Measurements from ENCODE around the gene FITM2.

The FITM2 gene

GRCh38 chr20:44356353-44356723 is 45.3 kb upstream of the FITM2 start:
- Histone ChIP-seq H3K4me1 (no peaks in the 10 kb centered on the region), H3K27ac (no peak overlapping the region), H3K27me3 (peaks cover 0 to 45% of the 10 kb centered on the region in 2 donors), H3K9me3 (no peaks in the 10 kb centered on the region), H3K4me3 (no peak overlapping the region), H3K36me3 (no peaks in the 10 kb centered on the region)
- intact Hi-C loops (cut with DNase I; ENCODE audit: low total_unique reads): no loop called here
- no peak for TF ChIP-seq CTCF (IDR thresholded peaks at IDR 0.05)
- no peak for DNase-seq

DNA sequence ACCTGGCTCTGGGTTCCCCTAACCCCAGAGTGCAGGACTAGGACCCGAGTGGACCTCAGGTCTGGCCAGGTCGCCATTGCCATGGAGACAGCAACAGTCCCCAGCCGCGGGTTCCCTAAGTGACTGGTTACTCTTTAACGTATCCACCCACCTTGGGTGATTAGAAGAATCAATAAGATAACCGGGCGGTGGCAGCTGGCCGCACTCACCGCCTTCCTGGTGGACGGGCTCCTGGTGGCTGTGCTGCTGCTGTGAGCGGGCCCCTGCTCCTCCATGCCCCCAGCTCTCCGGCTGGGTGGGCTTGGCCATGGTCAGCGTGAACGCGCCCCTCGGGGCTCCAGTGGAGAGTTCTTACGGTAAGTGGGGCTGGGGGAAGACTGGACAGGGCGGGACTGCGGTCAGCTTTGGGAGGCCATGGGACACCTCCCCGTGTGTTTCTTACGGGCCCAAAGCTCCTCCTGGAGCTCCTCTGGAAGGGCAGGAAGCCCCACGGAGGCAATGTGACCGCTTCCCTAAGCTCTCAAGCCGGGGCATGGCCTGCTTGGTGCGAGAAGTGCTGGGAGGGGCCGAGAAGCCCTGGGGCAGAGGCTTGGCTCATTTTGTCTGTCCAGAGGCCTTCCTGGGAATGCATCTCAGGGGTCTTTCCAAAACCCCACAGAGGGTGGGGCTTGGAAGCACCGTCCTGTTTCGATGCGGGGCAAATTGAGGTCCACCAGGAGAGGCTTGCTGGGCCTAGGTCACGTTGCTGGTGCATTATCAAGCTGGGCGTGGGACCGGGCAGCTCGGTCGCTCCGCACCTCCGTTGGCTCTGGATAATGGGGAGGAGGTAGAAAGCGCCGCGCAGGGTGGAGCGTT is 44.7 kb upstream of the FITM2 start, which contains the start of gene HNF4A:
Gene HNF4A (plus strand): TSS at position 202 of the 855 bp plus-strand sequence. CDS start 106 bp downstream, at position 308.
- intact Hi-C loops (cut with DNase I; ENCODE audit: low total_unique reads): no loop called here
- no peaks in the 10 kb centered on the region for H3K36me3 ChIP-seq
- no peak for TF ChIP-seq CTCF (IDR thresholded peaks at IDR 0.05)
- H3K27me3 ChIP-seq: peaks cover 0 to 45% of the 10 kb centered on the region in 2 donors
- H3K27ac ChIP-seq: no peak within 1 kb of the TSS
- no peaks in the 10 kb centered on the region for H3K4me1 ChIP-seq
- H3K9me3 ChIP-seq: no peaks in the 10 kb centered on the region
- no peak within 1 kb of the TSS for H3K4me3 ChIP-seq
- peak in 1 of 2 donors; percentile 33 for DNase-seq

GRCh38 chr20:44354979-44355497 is 44.0 kb upstream of the FITM2 start:
- H3K4me3 ChIP-seq: no peak overlapping the region
- DNase-seq: no peak
- intact Hi-C loops (cut with DNase I; ENCODE audit: low total_unique reads): no loop called here
- no peak for TF ChIP-seq CTCF (IDR thresholded peaks at IDR 0.05)
- H3K27me3 ChIP-seq: peaks cover 0 to 45% of the 10 kb centered on the region in 2 donors
- H3K27ac ChIP-seq: no peak overlapping the region
- H3K9me3 ChIP-seq: no peaks in the 10 kb centered on the region
- no peaks in the 10 kb centered on the region for H3K36me3 ChIP-seq
- no peaks in the 10 kb centered on the region for H3K4me1 ChIP-seq

DNA sequence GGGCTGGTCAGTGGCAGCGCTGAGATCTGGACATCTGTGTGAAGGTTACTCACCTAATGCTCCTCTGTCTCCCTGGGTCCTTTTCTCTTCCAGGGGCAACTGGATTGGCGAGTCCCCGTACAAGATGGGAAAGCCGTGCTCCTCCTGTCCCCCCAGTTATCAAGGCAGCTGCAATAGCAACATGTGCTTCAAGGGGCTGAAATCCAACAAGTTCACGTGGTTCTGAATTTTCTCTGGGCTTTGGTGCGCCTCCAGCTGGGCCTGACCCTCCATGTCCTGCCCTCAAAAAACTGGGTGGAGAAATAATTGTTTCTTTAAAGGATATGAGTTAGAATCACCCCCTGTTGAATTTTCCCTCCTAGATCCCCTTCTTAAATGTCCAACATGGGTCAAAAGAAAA is 39.6 kb upstream of the FITM2 start:
- intact Hi-C loops (cut with DNase I; ENCODE audit: low total_unique reads): no loop called here
- no peak for TF ChIP-seq CTCF (IDR thresholded peaks at IDR 0.05)
- Histone ChIP-seq H3K9me3 (no peaks in the 10 kb centered on the region), H3K27ac (no peak overlapping the region), H3K27me3 (peaks cover 0 to 25% of the 10 kb centered on the region in 2 donors), H3K4me1 (no peaks in the 10 kb centered on the region), H3K36me3 (no peaks in the 10 kb centered on the region), H3K4me3 (no peak overlapping the region)
- no peak for DNase-seq

DNA sequence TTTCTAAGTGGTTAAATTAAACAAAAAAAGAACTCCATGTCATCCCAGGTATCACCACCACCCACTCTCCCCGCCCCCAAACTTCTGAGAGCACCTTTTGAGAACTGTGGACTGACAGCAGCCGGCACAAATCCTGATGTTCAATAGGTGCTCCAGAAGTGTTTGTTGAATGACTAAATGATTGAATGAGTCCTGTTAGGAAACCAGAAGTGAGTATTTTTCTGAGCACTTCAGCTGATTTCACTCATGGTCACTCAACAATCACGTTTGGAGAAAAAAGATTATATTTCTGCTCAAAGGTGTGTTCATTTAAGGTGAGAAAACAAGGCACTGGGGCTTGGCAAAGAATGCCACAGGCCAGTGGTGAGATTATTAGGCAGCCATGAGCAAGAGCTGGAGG is 38.3 kb upstream of the FITM2 start:
- Histone ChIP-seq H3K9me3 (no peaks in the 10 kb centered on the region), H3K27me3 (peaks cover 0 to 16% of the 10 kb centered on the region in 2 donors), H3K36me3 (no peaks in the 10 kb centered on the region), H3K27ac (no peak overlapping the region), H3K4me3 (no peak overlapping the region), H3K4me1 (no peaks in the 10 kb centered on the region)
- no peak for DNase-seq
- intact Hi-C loops (cut with DNase I; ENCODE audit: low total_unique reads): no loop called here
- no peak for TF ChIP-seq CTCF (IDR thresholded peaks at IDR 0.05)

Measured in tibial artery (tissue), 4 donors.